Measurements from ENCODE around the gene HCN3.
"Not testable (repeated sequence)": the region's sequence is repeated elsewhere in the genome, so short reads cannot be mapped to it uniquely, and the experiment has no call there.

Gene HCN3

DNA sequence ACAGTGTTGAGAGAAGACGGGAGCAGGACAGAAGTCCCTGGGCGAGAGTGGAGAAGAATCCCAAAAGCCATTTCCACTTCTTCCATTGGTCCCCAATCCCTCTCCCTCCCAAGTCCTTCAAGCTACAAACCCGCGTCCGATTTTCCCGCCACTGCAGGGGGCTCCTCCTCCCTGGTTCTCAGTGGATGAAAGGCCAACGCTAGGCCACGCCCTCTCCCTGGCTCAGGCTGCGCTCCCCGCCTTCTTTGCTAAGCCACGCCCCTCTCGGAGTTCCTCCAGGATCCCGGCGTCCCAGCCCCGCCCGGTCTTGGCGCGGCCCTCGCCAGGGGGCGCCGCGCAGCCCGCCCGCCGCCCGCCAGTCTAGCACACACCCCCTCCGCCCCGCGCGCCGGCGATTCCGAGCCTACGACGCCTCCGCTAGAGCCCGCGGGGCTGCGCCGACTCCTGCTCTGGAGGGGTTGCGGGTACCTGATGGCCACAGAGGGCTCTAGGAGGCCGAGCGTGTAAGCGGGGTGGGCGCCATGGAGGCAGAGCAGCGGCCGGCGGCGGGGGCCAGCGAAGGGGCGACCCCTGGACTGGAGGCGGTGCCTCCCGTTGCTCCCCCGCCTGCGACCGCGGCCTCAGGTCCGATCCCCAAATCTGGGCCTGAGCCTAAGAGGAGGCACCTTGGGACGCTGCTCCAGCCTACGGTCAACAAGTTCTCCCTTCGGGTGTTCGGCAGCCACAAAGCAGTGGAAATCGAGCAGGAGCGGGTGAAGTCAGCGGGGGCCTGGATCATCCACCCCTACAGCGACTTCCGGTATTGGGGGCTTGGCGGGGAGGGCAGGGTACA lies at the start of gene HCN3:
HCN3 (plus strand) TSS at position 394 of the 832 bp plus-strand sequence; CDS start at position 522, 128 bp downstream.
- peak; percentile 98 for DNase-seq

DNA sequence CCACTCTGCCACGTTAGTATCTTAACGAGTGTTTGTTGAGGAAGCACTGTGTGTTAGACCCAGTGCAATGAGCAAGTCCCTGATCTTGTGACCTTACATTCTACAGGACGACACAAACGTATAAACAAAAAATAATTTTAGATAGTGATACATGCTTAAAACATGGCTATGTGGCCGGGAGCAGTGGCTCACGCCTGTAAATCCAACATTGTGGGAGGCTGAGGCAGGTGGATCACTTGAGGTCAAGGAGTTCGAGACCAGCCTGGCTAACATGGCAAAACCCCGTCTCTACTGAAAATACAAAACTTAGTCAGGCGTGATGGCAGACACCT lies 49.2 kb upstream of the HCN3 start:
- no peak for DNase-seq

DNA sequence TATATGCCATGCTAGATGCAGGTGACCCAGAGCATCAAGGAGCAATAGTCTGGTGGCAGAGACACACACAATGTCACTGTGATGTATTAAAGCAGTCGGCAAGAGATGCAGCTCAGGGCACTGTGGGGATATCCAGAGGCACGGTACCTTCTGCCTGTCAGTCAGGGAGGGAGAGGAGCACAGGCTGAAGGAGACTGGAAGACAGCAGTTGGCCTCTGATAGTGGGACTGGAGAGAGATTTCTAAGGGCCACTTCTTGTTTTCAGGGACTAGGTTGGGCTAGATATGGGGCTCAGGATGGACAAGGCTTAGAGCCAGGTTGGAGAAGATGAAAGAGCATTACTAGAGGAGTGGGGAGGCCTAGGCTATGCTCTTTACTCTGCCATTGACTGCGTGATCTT lies 46.0 kb upstream of the HCN3 start:
- DNase-seq: not testable (repeated sequence)

DNA sequence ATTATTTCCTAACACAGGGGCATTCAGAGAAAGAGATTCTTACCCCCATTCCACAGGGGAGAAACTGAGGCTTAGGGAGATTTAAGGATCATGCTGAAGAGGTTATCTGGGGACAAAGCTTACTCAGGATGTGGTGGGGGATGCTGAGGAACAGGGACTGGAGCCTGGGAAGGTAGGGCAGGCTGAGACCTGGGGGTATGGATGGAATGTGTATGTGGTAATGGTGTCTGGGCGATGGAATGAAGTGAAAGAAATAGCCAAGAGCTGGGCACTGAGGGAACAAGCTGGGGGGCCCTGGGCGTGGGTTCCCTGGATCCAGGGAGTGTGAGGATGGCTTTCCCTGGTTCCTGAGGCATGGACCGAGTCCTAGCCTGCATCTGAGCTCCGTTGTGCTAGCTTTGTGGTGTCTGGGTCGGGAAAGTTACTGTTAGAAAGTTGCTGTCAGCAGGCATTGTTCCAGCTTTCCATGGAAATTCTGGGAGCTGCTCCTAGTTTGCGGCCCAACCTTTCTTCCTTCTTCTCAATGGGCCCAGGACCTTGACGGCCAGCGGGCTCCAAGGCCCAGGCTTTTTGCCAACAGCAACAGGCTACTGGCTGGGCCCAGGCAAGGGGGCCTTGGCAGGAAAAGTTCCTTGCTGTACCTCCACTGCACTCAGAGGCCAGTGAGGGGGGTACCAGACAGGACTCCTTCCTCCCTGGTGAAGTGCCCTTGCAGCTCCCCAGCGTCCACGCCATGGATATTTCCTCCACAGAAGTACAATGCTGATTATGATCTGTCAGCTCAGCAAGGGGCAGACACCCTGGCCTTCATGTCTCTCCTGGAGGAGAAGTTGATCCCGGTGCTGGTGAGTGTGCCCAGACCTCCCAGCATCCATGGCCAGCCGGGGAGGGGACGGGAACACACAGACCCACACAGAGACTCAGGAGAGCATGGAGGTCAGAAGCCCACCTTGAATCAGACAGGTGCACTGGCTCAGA lies 45.0 kb upstream of the HCN3 start:
- not testable (repeated sequence) for DNase-seq

DNA sequence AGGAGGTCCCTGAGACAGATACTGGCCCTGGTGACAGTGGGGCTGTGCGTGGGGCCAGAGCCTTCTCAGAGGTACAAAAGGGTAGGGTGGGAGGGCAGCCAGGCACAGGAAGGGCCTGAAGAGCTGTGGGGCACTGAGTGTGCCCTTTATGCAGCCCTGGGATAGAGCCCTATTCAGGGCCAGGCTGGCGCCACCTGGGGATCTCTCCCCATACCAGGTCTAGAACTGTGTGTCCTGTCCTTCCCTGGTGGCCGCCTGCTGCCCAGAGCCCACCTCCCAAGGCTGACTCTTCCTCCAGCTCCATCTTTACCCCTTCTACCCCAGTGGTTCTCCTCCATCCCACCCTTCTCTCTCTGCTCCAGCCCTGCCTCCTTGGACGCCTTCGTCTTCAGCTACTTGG lies 43.8 kb upstream of the HCN3 start:
- not testable (repeated sequence) for DNase-seq

DNA sequence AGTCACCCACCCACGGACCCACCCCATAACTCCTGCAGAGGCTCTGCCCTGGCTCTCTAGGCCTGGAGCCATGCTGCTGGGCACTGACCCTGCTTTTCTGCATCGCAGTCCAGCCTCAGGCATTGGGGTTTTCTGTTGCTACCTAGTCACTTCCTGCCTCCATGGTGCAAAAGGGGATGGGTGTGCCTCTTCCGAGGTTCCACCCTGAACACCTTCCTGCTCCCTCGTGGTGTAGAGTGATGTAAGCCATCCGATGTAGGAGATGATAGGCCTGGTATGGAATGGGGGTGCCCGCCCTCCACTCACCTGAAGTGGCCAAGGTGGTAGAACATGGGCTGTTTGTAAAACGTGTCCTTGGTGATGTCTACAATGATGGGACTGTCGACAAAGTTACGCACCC lies 41.9 kb upstream of the HCN3 start:
- not testable (repeated sequence) for DNase-seq

DNA sequence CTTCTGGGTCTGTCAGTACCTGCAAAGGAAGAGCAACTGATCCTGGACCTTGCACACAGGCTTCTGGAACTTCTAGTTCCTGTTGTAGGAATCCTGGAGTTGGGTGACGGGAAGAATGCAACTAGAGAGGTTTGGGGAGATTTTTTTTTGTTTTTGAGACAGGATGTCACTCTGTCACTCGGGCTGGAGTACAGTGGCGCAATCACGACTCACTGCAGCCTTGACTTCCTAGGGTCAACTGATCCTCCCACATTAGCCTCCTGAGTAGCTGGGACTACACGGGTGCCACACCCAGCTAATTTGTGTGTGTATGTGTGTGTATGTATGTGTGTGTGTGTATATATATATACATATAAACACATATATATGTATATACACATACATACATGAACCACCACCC lies 40.8 kb upstream of the HCN3 start:
- DNase-seq: no peak

DNA sequence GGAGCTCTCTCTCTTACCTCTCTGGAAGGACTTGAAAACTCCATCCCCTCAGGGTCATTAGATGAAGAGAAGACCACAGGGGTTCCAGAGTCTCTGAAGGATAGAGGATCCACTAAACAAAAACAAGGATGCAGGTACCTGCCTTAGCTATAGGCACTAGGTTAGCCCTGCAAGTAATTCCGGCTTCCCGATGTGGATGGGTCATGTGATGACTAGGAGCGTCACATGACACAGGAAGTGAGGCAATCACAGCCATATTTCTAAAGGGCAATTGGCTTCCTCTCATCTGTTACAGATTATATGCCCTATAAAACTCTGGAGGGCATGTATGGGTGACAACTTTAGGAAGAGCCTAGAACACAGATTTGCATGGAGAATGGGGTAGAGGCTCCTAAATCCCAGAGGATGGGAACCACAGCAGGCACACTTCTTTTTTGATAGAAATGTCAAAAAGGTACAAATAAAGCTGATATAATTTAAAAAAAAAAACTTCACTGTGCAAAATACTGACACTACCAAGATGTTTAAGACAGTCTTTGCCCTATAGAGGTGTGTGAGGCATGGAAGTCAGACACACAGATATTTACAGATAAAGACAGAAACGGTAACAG lies 36.1 kb upstream of the HCN3 start:
- peak; percentile 87 for DNase-seq

DNA sequence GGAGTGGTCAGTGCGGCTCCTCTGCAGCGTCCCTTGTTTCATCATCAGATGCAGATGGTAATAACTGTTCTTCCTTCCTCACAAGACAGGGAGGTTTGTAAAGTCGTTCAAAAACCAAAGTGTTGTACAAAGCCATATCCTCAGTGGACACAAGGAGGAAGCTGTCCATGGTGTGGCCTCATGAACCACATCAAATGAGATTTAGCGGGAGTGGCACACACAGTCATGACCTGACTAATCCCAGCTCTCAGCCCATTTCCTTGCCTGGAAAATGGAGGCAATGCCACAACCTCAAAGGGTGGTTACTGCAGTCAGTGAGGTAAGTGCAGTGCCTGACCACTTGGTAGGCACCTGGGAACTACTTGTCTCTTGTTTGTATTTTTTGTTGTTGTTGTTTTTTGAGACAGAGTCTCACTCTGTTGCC lies 35.4 kb upstream of the HCN3 start:
- DNase-seq: no peak

DNA sequence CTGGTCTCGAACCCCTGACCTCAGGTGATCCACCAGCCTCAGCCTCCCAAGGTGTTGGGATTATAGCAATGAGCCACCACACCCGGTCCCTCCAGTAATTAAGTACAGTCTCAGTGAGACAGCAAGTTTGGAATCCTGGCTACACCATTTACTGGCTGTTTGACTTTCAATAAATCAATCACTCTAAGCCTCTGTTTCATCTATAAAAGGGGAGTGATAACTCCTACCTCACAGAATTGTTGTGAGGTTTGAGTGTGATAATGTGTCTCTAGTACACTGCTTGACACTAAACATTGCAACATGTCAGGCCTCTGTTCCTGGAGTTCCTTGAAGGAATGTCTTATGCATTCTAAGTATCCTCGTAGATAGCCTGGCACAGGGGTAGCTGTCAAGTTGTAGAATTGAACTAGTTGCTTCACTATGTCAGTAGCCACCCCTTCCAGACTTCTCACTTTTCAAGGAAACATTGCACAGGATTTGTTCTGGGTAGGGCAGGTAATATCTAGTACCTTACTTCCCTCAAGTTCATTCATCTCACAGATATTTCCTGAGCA lies 34.4 kb upstream of the HCN3 start:
- DNase-seq: no peak

DNA sequence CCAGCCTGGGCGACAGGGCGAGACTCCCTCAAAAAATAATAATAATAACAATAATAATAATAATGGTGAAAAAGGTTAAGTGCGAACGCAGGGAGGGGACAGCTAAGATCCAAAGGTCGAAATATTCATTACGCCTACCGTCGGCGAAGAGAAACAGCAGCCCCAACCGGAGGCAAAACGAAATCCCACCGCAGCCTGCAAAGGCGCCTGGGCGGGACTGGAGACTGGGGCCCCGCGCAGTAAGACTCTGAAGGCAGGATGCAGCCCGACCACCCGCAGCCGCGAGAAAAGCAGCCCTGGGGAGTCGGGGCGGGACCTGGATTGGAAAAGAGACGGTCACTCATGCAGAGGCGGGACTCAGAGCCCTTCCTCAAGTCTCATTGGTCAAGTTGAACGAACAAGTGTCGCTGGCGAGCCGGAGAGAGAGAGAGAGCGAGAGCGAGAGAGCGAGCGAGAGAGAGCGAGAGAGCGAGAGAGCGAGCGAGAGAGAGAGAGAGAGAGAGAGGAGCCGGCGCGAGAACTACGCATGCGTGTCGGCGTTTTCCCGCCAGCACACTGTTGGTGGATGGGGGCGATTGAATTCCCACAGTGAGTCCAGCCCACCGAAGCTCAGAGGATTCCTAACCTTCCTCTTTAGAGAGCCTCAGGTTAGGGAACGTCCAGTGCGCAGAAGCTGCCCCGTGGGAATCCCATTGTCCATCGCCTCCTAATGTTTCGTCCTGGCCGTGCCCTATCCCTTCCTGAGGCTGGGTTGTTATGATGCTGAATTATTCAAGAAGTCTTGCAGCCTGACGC lies 32.7 kb upstream of the HCN3 start:
- peak; percentile 96 for DNase-seq

DNA sequence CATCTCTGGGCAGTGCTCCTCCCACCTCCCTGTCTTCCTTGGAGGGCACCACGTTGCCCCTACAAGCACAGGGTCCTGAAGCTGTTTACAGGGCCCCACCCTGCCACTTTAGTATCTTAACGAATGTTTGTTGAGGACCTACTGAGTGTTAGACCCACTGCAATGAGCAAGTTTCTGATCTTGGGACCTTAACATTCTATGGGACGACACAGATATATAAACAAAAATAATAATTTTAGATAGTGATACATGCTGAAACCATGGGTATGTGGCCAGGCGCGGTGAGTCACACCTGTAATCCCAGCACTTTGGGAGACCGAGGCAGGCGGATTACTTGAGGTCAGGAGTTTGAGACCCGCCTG lies 32.1 kb upstream of the HCN3 start:
- no peak for DNase-seq

DNA sequence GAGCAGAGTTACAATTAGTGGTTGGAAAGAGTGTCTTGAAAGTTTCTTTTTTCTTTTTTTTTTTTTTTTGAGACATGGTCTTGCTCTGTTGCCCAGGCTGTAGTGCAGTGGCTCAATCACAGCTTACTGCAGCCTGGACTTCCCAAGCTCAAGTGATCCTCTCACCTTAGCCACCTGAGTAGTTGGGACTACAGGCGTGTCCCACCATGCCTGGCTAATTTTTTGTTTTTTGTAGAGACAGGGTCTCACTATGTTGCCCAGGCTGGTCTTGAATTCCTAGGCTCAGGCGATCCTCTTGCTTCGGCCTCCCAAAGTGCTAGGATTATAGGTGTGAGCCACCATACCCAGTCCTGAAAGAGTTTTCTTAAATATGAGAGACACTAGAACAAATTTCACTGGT lies 30.5 kb upstream of the HCN3 start:
- DNase-seq: not testable (repeated sequence)

DNA sequence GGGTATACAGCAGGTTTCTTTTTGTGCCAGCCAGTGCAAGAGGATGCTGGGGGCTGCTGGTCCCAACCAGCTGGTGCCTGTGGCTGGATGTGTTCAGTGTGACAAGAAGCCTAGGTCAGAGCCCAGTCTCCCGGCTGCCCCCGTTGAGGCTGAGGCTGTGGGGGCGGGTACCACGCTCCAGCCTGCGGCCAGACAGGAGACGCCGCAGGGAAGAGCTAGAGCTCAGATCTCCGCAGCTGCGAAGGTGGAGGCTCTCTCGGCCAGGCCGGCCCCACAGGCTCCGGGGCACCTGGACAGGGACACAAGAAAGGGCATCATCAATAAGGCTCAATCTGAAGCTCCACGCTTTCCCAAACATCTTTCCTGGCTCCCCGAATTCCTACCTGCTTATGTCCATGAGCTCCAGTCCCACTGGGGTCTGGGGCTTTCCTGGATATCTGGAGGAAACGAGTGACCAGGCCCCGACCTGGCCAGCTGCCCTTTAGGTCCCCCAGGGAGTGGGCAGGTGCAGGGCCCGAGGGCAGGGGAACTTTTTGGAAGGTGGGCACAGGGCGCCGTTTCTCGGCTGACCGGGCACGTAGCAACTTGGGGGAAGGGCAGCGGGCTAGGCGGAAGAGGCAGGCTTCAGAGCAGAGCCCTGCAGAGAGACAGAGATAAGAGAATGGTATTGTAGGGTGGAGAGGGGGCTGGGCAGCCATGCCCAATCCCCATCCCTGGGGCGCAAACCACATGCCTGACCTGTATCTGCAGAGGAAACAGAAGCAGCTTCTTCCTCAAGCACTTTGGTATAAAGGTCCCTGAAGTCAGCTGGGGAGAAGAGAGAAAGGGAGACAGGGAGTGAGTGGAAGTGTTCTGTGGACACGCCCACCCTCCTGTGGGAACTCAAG lies 29.4 kb upstream of the HCN3 start:
- no peak for DNase-seq

DNA sequence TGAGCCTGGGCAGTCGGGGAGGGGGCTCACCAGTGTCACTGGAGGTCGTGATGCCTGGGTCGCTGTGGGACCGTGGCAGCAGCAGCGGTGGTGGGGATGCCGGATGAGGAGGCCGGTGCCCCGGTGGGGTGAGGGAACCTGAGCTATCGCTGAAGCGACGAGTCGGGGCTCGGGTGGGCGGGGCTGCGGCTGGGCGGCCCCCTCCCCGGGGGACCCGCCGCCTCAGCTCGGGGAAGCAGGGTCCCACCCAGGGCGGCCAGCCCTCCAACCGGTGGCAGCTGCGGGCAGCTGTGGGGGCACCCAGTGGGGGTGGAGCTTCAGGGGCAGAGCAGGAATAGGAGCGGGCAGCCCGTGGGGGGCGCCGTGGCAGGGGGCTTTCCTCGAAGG lies 27.0 kb upstream of the HCN3 start:
- no peak for DNase-seq

DNA sequence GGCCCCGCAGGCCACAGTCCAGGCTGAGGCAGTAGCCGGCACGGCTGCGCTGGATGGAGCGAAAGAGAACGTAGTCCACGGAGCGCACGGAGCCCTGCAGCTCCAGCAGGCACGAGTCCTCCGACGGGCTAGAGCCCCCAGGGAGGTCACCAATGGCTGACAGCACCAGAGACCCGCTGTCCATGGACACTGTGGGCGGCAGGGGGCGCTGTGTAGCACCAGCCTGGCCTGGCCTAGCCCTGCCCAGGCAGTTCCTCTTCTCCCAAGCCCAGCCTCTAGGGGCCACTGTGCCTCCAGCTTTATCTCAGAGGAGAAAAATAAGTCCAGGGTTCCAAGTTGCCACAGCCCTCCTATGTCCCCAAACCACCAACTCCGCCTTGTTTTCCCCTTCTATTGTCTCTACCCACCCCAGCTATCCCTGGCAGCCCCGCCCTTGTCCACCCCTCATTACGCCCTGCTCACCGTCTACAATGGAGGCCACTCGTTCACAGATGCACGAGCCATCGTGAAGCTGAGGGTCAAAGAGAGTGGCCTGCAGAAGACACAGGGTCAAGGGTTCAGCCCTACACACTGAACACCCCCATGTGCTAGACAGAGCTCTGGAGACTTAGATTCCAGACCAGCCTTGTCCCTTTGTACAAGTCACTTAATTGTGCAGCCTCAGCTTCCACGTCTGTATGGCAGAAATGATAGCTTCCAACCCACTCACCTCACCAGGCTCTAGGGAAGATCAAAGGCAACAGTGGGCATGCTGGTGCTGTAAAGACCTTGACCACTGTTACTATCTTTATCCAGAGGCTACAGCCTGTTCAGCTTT lies 26.4 kb upstream of the HCN3 start:
- peak; percentile 99 for DNase-seq

DNA sequence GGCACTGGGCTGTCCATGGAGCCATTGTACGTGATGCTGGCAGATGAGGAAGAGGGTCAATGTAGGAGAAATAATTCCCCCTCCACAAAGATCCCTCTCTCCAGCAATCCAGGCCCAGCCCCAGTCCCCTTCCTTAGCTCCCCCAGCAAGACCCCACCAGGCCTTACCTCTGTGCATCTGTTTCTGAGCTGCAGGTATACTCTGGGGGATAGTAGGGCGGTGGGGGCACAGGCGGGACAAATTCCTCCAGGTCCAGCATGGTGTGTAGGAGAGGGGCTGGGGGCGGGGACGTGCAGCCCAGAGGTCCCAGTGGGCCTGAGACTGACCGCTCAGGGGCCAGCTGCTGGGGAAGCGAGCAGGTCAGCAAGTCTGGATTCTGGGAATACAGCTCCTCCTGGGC lies 25.7 kb upstream of the HCN3 start:
- no peak for DNase-seq

DNA sequence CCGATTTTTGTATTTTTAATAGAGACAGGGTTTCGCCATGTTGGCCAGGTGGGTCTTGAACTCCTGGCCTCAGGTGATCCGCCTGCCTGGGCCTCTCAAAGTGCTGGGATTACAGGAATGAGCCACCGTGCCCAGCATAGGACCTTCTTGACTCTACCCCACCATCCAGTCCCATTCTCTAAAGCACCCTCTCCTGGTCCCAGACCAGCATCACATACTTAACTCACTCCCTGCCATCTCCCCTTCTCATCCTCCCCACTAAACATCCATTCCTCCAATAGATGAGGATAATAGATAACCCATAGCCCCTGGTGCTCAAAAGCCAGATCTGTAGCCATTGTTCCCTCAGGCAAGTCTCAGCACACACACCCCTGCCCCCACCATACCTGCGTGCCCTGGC lies 24.1 kb upstream of the HCN3 start:
- no peak for DNase-seq

DNA sequence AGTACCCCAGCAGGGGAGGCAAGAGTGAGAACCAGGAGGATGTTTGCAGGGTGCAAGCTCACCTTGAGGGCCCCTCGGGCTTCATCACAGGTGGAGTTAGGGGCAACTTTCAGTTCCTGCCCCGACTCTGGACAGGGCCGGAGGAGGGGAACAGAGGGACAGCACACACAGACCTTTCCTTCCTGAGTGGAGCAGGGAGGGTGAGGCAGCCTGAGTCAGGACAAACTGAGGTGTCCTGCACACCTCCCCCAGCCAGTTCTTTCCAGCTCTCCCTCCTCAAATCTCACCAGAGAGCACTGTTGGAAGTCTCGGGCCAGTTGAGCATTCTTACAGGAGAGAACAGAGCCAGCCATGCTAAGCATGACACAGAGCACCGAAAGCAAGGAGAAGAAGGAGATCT lies 23.5 kb upstream of the HCN3 start:
- DNase-seq: no peak

DNA sequence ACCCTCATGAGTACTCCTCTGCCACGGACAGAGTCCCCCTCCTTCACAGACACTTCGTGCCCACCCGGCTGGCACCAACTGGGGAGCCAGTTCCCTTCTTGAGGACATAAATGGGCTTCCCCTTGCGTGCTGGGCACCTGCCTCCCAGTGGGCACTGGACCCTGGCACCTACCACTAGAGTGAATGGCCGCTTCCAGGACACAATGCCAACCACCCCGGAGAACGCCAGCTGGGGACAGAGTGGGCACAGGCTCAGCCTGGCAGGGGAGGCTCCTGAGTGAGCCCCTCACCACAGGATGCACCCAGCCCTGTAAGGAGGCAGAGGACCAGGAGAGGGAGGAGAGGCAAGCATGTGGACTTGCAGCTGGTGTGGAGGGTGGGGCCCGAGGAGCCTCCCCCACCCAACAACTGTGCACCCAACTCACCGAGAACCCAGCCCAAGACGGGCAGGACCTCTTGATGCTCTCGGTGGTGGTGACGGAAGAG lies 23.0 kb upstream of the HCN3 start:
- DNase-seq: no peak
